HG03571 (cell line): ENCODE measurements around the gene H19.

ENCODE experiments used
- ATAC-seq: cut with Tn5 transposase; IDR thresholded peaks from one replicate; pipeline ENCODE4 v1.9.1; 2021; ENCODE audit not compliant: unreplicated experiment

H19 gene

GRCh38 chr11:1947592-1948237, 49.9 kb downstream of the H19 start:
- ATAC-seq: no peak

GRCh38 chr11:1946812-1947484, 50.7 kb downstream of the H19 start, which contains the start of gene MRPL23:
MRPL23 (plus strand) TSS chr11:1947332; CDS start chr11:1947363, 31 bp downstream.
- ATAC-seq: no peak
